ENCODE results near the gene ADARB1.

ADARB1 gene

GRCh38 chr21:45177039-45177438 lies 102.7 kb downstream of the ADARB1 start:
- TF ChIP-seq CTCF (IDR thresholded peaks at IDR 0.05): no peak

GRCh38 chr21:45178070-45178608 lies 103.8 kb downstream of the ADARB1 start:
- no peak for TF ChIP-seq CTCF (IDR thresholded peaks at IDR 0.05)

- TF ChIP-seq CTCF (IDR thresholded peaks at IDR 0.05): no peak
These were observed 104.6 kb downstream of the ADARB1 start for GRCh38 chr21:45178971-45179370.

- no peak for TF ChIP-seq CTCF (IDR thresholded peaks at IDR 0.05)
These were observed 105.3 kb downstream of the ADARB1 start for GRCh38 chr21:45179568-45180245.

- TF ChIP-seq CTCF (IDR thresholded peaks at IDR 0.05): no peak
These were observed 105.8 kb downstream of the ADARB1 start for GRCh38 chr21:45180246-45180599.

- no peak for TF ChIP-seq CTCF (IDR thresholded peaks at IDR 0.05)
These were observed 108.6 kb downstream of the ADARB1 start for GRCh38 chr21:45182958-45183357.

GRCh38 chr21:45183852-45184251 lies 109.5 kb downstream of the ADARB1 start:
- TF ChIP-seq CTCF (IDR thresholded peaks at IDR 0.05): no peak

GRCh38 chr21:45184869-45185268 lies 110.5 kb downstream of the ADARB1 start:
- TF ChIP-seq CTCF (IDR thresholded peaks at IDR 0.05): no peak

Measured in LNCAP (cell line).